T-helper 1 cell treated with Interleukin-12 subunit alpha and Interleukin-12 subunit beta and Interleukin-4 antibody, amounts not matched to agents 30 μg/mL and 1 μg/mL, for 36 hours (primary cell): ENCODE measurements around the gene ADM2.

ENCODE experiments used
- H3K27ac Mint-ChIP-seq: one replicate; pipeline ENCODE4 v1.8.0; 2021; ENCODE audit warnings: mild to moderate bottlenecking, mixed read lengths
- H3K27me3 Mint-ChIP-seq: one replicate; pipeline ENCODE4 v1.8.0; 2021; ENCODE audit warnings: low read depth, mixed read lengths
- H3K36me3 Mint-ChIP-seq: one replicate; pipeline ENCODE4 v1.8.0; 2021; ENCODE audit warnings: low read depth, mixed read lengths
- H3K4me1 Mint-ChIP-seq: one replicate; pipeline ENCODE4 v1.8.0; 2021; ENCODE audit warnings: low read depth, mixed read lengths
- H3K4me3 Mint-ChIP-seq: one replicate; pipeline ENCODE4 v1.8.0; 2021; ENCODE audit warnings: mild to moderate bottlenecking, moderate library complexity, mixed read lengths
- H3K9me3 Mint-ChIP-seq: one replicate; pipeline ENCODE4 v1.8.0; 2021; ENCODE audit warnings: mixed read lengths

The ADM2 gene

GRCh38 chr22:50441428-50441993 is 39.8 kb upstream of the ADM2 start:
- Mint-ChIP-seq H3K27me3 (no peaks in the 10 kb centered on the region), H3K27ac (no peak overlapping the region), H3K4me3 (no peak overlapping the region), H3K4me1 (peaks cover 2% of the 10 kb centered on the region), H3K36me3 (peaks cover 11% of the 10 kb centered on the region), H3K9me3 (no peaks in the 10 kb centered on the region)

GRCh38 chr22:50443197-50443596 is 38.1 kb upstream of the ADM2 start:
- H3K27me3 Mint-ChIP-seq, result no peaks in the 10 kb centered on the region
- H3K36me3 Mint-ChIP-seq, result peaks cover 14% of the 10 kb centered on the region
- peak overlapping the region; percentile 36 for H3K27ac Mint-ChIP-seq
- H3K4me1 Mint-ChIP-seq, result peaks cover 2% of the 10 kb centered on the region
- H3K9me3 Mint-ChIP-seq, result no peaks in the 10 kb centered on the region
- H3K4me3 Mint-ChIP-seq, result no peak overlapping the region

GRCh38 chr22:50443801-50444625 is 37.3 kb upstream of the ADM2 start:
- H3K27me3 Mint-ChIP-seq, result no peaks in the 10 kb centered on the region
- no peak overlapping the region for H3K27ac Mint-ChIP-seq
- H3K36me3 Mint-ChIP-seq, result peaks cover 21% of the 10 kb centered on the region
- no peaks in the 10 kb centered on the region for H3K9me3 Mint-ChIP-seq
- H3K4me1 Mint-ChIP-seq, result peaks cover 2% of the 10 kb centered on the region
- H3K4me3 Mint-ChIP-seq, result no peak overlapping the region

GRCh38 chr22:50444663-50445062 is 36.7 kb upstream of the ADM2 start:
- peaks cover 2% of the 10 kb centered on the region for H3K4me1 Mint-ChIP-seq

GRCh38 chr22:50445071-50445879 is 36.1 kb upstream of the ADM2 start:
- Mint-ChIP-seq H3K9me3 (no peaks in the 10 kb centered on the region), H3K36me3 (peaks cover 25% of the 10 kb centered on the region), H3K27me3 (no peaks in the 10 kb centered on the region), H3K27ac (no peak overlapping the region), H3K4me3 (no peak overlapping the region), H3K4me1 (peaks cover 2% of the 10 kb centered on the region)

More at GRCh38 chr22:50444663-50445062, 36.7 kb upstream of the ADM2 start:
- H3K27me3 Mint-ChIP-seq, result no peaks in the 10 kb centered on the region
- H3K4me3 Mint-ChIP-seq, result no peak overlapping the region
- H3K9me3 Mint-ChIP-seq, result no peaks in the 10 kb centered on the region
- H3K36me3 Mint-ChIP-seq, result peaks cover 26% of the 10 kb centered on the region
- H3K27ac Mint-ChIP-seq, result no peak overlapping the region

- Mint-ChIP-seq H3K4me1 (peaks cover 2% of the 10 kb centered on the region), H3K4me3 (no peak overlapping the region), H3K36me3 (peaks cover 25% of the 10 kb centered on the region), H3K27me3 (no peaks in the 10 kb centered on the region), H3K9me3 (no peaks in the 10 kb centered on the region), H3K27ac (no peak overlapping the region)
Measured at GRCh38 chr22:50445880-50446707, 35.2 kb upstream of the ADM2 start.

- peaks cover 6% of the 10 kb centered on the region for H3K4me1 Mint-ChIP-seq
- H3K27ac Mint-ChIP-seq, result no peak overlapping the region
- no peaks in the 10 kb centered on the region for H3K27me3 Mint-ChIP-seq
- no peak overlapping the region for H3K4me3 Mint-ChIP-seq
- peaks cover 30% of the 10 kb centered on the region for H3K36me3 Mint-ChIP-seq
- no peaks in the 10 kb centered on the region for H3K9me3 Mint-ChIP-seq
Measured at GRCh38 chr22:50446708-50447575, 34.4 kb upstream of the ADM2 start.

GRCh38 chr22:50447576-50448551 is 33.5 kb upstream of the ADM2 start:
- no peak overlapping the region for H3K4me3 Mint-ChIP-seq
- H3K27ac Mint-ChIP-seq, result no peak overlapping the region
- H3K4me1 Mint-ChIP-seq, result peaks cover 8% of the 10 kb centered on the region
- H3K27me3 Mint-ChIP-seq, result no peaks in the 10 kb centered on the region
- no peaks in the 10 kb centered on the region for H3K9me3 Mint-ChIP-seq
- peaks cover 32% of the 10 kb centered on the region for H3K36me3 Mint-ChIP-seq

- no peaks in the 10 kb centered on the region for H3K27me3 Mint-ChIP-seq
- peaks cover 46% of the 10 kb centered on the region for H3K36me3 Mint-ChIP-seq
- peak overlapping the region; percentile 23 for H3K27ac Mint-ChIP-seq
- no peaks in the 10 kb centered on the region for H3K9me3 Mint-ChIP-seq
- peaks cover 7% of the 10 kb centered on the region for H3K4me1 Mint-ChIP-seq
- H3K4me3 Mint-ChIP-seq, result no peak overlapping the region
Measured at GRCh38 chr22:50452649-50453048, 28.7 kb upstream of the ADM2 start.

- Mint-ChIP-seq H3K36me3 (peaks cover 38% of the 10 kb centered on the region), H3K4me3 (no peak overlapping the region), H3K27ac (no peak overlapping the region), H3K27me3 (no peaks in the 10 kb centered on the region), H3K4me1 (peaks cover 7% of the 10 kb centered on the region), H3K9me3 (no peaks in the 10 kb centered on the region)
Measured at GRCh38 chr22:50454556-50455075, 26.7 kb upstream of the ADM2 start.

GRCh38 chr22:50455201-50455600 is 26.1 kb upstream of the ADM2 start:
- H3K36me3 Mint-ChIP-seq, result peaks cover 37% of the 10 kb centered on the region
- no peaks in the 10 kb centered on the region for H3K27me3 Mint-ChIP-seq
- H3K4me1 Mint-ChIP-seq, result peaks cover 7% of the 10 kb centered on the region
- no peak overlapping the region for H3K27ac Mint-ChIP-seq
- no peak overlapping the region for H3K4me3 Mint-ChIP-seq
- no peaks in the 10 kb centered on the region for H3K9me3 Mint-ChIP-seq

- H3K4me1 Mint-ChIP-seq, result peaks cover 7% of the 10 kb centered on the region
- H3K9me3 Mint-ChIP-seq, result no peaks in the 10 kb centered on the region
- peaks cover 43% of the 10 kb centered on the region for H3K36me3 Mint-ChIP-seq
- no peak overlapping the region for H3K27ac Mint-ChIP-seq
- no peak overlapping the region for H3K4me3 Mint-ChIP-seq
- H3K27me3 Mint-ChIP-seq, result no peaks in the 10 kb centered on the region
Measured at GRCh38 chr22:50456026-50456425, 25.3 kb upstream of the ADM2 start.
